Suprapubic skin (tissue), 4 donors: ENCODE measurements around the gene RSPO4.

ENCODE experiments used
- POLR2A ChIP-seq, 2 donors: fragments of 450-650 bp; IDR thresholded peaks; one replicate each; pipeline ENCODE4 v1.6.1; 2017; ENCODE audit warnings: antibody characterized with exemption in 2 of 2, mild to moderate bottlenecking in 2 of 2, moderate library complexity in 2 of 2
- POLR2AphosphoS5 ChIP-seq, 3 donors: sonication (generic); formaldehyde crosslinking; IDR thresholded peaks; one replicate each; pipeline ENCODE4 v1.6.1; 2017; ENCODE audit warnings: antibody characterized with exemption in 3 of 3
- TF ChIP-seq, protein P1 (sequence below), 2 donors: fragments of 200-600 bp in 1 of 2; fragments of 450-650 bp in 1 of 2; sonication (generic) in 1 of 2; IDR thresholded peaks; one replicate each; pipeline ENCODE4 v1.5.1; 2016 to 2019; ENCODE audit warnings: antibody characterized with exemption in 2 of 2, mild to moderate bottlenecking in 1 of 2, moderate library complexity in 1 of 2

DNA sequence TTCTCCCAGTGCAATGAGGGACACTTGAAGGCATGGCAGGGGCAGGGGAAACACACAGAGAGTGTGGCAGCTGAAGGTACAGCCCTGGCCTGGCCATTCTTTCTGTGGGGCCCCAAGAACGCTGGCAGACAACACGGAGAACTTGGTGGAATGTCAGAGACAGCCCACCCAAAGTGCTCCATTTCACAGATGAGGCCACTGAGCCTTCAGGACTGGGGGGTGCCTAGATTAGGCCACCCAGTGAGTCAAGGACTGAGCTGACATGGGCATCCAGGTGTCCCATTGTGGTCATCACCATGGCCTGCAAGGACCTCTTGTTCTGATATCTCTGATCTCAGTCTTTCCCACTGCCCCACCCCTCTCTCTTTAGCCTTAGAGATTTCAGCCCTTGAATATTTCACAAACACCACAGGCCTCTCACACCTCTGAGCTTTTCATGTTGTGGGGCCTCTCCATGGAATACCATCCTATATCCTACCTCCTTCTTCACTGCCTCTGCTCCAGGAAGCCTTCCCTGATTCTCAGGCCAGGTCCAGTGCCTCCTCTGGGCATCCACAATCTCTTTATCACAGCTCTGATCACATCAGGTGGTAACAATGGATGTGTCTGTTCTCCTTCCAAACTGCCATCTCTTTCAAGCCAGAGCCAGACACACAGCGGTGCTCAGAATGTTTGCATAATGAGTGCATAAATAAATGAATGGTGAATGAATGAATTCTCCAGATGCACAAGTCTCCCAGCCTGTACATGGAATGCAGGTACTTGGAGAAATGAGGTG lies 2.0 kb upstream of the RSPO4 start:
- TF ChIP-seq POLR2A (IDR thresholded peaks at IDR 0.05) (no peak), POLR2AphosphoS5 (IDR thresholded peaks at IDR 0.05) (no peak)
- TF ChIP-seq, protein P1, sequence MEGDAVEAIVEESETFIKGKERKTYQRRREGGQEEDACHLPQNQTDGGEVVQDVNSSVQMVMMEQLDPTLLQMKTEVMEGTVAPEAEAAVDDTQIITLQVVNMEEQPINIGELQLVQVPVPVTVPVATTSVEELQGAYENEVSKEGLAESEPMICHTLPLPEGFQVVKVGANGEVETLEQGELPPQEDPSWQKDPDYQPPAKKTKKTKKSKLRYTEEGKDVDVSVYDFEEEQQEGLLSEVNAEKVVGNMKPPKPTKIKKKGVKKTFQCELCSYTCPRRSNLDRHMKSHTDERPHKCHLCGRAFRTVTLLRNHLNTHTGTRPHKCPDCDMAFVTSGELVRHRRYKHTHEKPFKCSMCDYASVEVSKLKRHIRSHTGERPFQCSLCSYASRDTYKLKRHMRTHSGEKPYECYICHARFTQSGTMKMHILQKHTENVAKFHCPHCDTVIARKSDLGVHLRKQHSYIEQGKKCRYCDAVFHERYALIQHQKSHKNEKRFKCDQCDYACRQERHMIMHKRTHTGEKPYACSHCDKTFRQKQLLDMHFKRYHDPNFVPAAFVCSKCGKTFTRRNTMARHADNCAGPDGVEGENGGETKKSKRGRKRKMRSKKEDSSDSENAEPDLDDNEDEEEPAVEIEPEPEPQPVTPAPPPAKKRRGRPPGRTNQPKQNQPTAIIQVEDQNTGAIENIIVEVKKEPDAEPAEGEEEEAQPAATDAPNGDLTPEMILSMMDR (IDR thresholded peaks at IDR 0.05): no peak
